Epithelial cell of proximal tubule (primary cell): ENCODE data around the gene ZNF548. TPM values are rescaled to one million over a fixed set of nuclear protein-coding genes. Genes with fewer than 3 reads are reported as not detected.

Experiments used
- DNase-seq: peaks from one replicate; pipeline ENCODE4 v3.0.0-alpha.2; 2011; ENCODE audit warnings: low read depth
- H3K4me3 ChIP-seq: 2 replicates; pipeline ENCODE4 v1.5.1; 2011; ENCODE audit warnings: low read depth, mild to moderate bottlenecking, low read length
- CTCF ChIP-seq: conservative IDR thresholded peaks from 2 replicates; pipeline ENCODE4 v1.5.1; 2012; ENCODE audit warnings: low read depth, mild to moderate bottlenecking, low read length
- total RNA-seq: library from RNA; depleted of rRNA; stranded (reverse); fragments of >200 nt; gene quantifications from 2 replicates; pipeline ENCODE4 v1.2.3, GENCODE V29; 2015

ZNF548 gene
- total RNA-seq, 1 donor from 2014 or later = 6.1 TPM

- no peak for DNase-seq
- H3K4me3 ChIP-seq = no peak overlapping the region
- no peak for TF ChIP-seq CTCF
Observed at GRCh38 chr19:57376151-57376550, 13.5 kb upstream of the ZNF548 start.

- TF ChIP-seq CTCF = no peak
Observed at GRCh38 chr19:57377498-57378146, 12.0 kb upstream of the ZNF548 start.

GRCh38 chr19:57380923-57381322 is 8.7 kb upstream of the ZNF548 start:
- no peak overlapping the region for H3K4me3 ChIP-seq
- no peak for TF ChIP-seq CTCF
- DNase-seq = no peak

More at GRCh38 chr19:57377498-57378146, 12.0 kb upstream of the ZNF548 start:
- H3K4me3 ChIP-seq = no peak overlapping the region
- no peak for DNase-seq

GRCh38 chr19:57382806-57383488 is 6.7 kb upstream of the ZNF548 start:
- DNase-seq = no peak
- TF ChIP-seq CTCF = no peak

GRCh38 chr19:57389194-57389729 is 392 bp upstream of the ZNF548 start:
- DNase-seq = no peak
- peak overlapping the region; percentile 90 for H3K4me3 ChIP-seq
- TF ChIP-seq CTCF = no peak

More at GRCh38 chr19:57382806-57383488, 6.7 kb upstream of the ZNF548 start:
- H3K4me3 ChIP-seq = no peak overlapping the region

- TF ChIP-seq CTCF = no peak
- no peak for DNase-seq
- no peak overlapping the region for H3K4me3 ChIP-seq
Observed at GRCh38 chr19:57395710-57396109, 6.1 kb downstream of the ZNF548 start.
